GM12875 (cell line): Measurements from ENCODE around the gene KLHL21.

ENCODE experiments used
- H3K4me3 ChIP-seq: one replicate; pipeline ENCODE4 v1.5.1; 2011; ENCODE audit warnings: low read depth, low read length, control low read depth
- CTCF ChIP-seq: IDR thresholded peaks from 2 replicates; pipeline ENCODE4 v1.5.1; 2011; ENCODE audit warnings: low read depth, mild to moderate bottlenecking, control low read depth, inconsistent platforms, low read length, moderate library complexity, borderline replicate concordance; ENCODE audit not compliant: insufficient read depth

The KLHL21 gene

GRCh38 chr1:6588128-6588892, 14.4 kb downstream of the KLHL21 start:
- H3K4me3 ChIP-seq, result no peak overlapping the region

GRCh38 chr1:6587261-6588005, 15.2 kb downstream of the KLHL21 start:
- no peak for TF ChIP-seq CTCF
- H3K4me3 ChIP-seq, result no peak overlapping the region

More at GRCh38 chr1:6588128-6588892, 14.4 kb downstream of the KLHL21 start:
- TF ChIP-seq CTCF, result no peak

- H3K4me3 ChIP-seq, result no peak overlapping the region
- no peak for TF ChIP-seq CTCF
These were observed 16.3 kb downstream of the KLHL21 start for GRCh38 chr1:6586404-6586816.

GRCh38 chr1:6585841-6586240, 16.8 kb downstream of the KLHL21 start:
- TF ChIP-seq CTCF, result no peak

GRCh38 chr1:6585081-6585722, 17.5 kb downstream of the KLHL21 start:
- H3K4me3 ChIP-seq, result no peak overlapping the region
- TF ChIP-seq CTCF, result no peak

More at GRCh38 chr1:6585841-6586240, 16.8 kb downstream of the KLHL21 start:
- no peak overlapping the region for H3K4me3 ChIP-seq

GRCh38 chr1:6584126-6585080, 18.3 kb downstream of the KLHL21 start:
- TF ChIP-seq CTCF, result 0 out of 2 replicates have a peak, but pooled peaks have one; percentile 4
- H3K4me3 ChIP-seq, result no peak overlapping the region
